Erythroblast (primary cell): Measurements from ENCODE around the gene TSPAN32.

ENCODE experiments used
- GATA1 ChIP-seq: IDR thresholded peaks from 2 replicates; pipeline ENCODE4 v1.6.1; 2011; ENCODE audit warnings: low read depth, mild to moderate bottlenecking, control low read depth, low read length, moderate library complexity
- POLR2A ChIP-seq: IDR thresholded peaks from 2 replicates; pipeline ENCODE4 v1.6.1; 2011; ENCODE audit warnings: mild to moderate bottlenecking, low read length

- TF ChIP-seq POLR2A (no peak), GATA1 (no peak)
Measured at GRCh38 chr11:2302896-2303626, 1.2 kb downstream of the TSPAN32 start.
